ENCODE data around the gene ABHD17C.

GRCh38 chr15:80710635-80711554 lies 15.8 kb downstream of the ABHD17C start:
- TF ChIP-seq, protein P1, sequence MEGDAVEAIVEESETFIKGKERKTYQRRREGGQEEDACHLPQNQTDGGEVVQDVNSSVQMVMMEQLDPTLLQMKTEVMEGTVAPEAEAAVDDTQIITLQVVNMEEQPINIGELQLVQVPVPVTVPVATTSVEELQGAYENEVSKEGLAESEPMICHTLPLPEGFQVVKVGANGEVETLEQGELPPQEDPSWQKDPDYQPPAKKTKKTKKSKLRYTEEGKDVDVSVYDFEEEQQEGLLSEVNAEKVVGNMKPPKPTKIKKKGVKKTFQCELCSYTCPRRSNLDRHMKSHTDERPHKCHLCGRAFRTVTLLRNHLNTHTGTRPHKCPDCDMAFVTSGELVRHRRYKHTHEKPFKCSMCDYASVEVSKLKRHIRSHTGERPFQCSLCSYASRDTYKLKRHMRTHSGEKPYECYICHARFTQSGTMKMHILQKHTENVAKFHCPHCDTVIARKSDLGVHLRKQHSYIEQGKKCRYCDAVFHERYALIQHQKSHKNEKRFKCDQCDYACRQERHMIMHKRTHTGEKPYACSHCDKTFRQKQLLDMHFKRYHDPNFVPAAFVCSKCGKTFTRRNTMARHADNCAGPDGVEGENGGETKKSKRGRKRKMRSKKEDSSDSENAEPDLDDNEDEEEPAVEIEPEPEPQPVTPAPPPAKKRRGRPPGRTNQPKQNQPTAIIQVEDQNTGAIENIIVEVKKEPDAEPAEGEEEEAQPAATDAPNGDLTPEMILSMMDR (optimal IDR thresholded peaks at IDR 0.05 in 1 of 3, IDR thresholded peaks at IDR 0.05 in 1 of 3, conservative IDR thresholded peaks at IDR 0.05 in 1 of 3; ENCODE audit: extremely low read depth in 1 of 3, insufficient read depth in 2 of 3, low read length in 3 of 3), result no peak
- TF ChIP-seq EZH2 (IDR thresholded peaks at IDR 0.05; ENCODE audit: low read length), result no peak

Measured in keratinocyte (primary cell).